HG03095 (cell line): ENCODE results near the gene SPATC1L.
"Not testable (repeated sequence)": the region's sequence is repeated elsewhere in the genome, so short reads cannot be mapped to it uniquely, and the experiment has no call there.

Experiments used
- ATAC-seq: cut with Tn5 transposase; IDR thresholded peaks from one replicate; pipeline ENCODE4 v1.9.1; 2021; ENCODE audit warnings: moderate library complexity; ENCODE audit not compliant: unreplicated experiment

The SPATC1L gene

DNA sequence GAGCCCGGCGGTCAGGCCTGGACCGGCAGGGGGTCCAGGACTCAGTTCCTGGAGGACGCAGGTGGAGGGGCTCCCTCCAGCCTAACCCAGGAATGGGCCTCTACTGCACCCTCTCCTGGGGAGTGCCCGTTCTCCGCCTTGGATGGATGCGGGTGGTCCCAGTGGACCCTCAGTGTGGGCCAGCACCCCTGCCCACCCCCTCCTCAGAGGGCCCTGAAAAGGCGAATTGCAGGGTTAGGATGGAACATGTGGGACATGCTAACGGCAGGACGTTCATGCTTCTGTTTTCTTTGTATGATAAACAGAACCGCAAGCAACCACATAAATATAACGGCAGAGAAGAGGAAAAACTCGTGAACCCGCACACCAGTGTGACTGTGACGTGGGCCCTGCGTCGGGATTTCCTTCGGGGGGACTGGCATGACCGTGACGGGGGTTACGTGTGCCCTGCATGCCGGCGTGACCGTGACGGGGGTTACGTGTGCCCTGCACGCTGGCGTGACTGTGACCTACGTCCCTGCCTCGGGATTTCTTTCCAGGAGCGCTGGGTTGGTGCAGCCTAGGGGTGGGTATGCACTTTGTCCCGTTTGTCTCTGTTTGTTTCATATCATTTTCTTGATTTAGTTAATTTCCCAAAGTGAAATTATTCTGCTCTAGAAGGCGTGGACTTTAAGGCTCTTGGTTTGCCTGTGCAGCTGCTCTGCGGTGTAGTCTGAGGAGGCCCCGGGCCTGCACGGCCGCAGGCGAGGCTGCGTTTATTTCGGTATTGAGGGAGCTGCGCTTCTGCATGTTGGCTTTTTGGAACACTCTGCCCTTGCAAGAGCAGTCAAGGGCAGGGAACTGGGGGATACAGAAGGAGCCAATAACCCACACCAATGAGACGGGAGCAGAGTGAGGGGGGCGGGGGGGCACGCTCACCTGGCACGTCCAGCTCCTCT lies 32.0 kb downstream of the SPATC1L start:
- ATAC-seq: no peak

DNA sequence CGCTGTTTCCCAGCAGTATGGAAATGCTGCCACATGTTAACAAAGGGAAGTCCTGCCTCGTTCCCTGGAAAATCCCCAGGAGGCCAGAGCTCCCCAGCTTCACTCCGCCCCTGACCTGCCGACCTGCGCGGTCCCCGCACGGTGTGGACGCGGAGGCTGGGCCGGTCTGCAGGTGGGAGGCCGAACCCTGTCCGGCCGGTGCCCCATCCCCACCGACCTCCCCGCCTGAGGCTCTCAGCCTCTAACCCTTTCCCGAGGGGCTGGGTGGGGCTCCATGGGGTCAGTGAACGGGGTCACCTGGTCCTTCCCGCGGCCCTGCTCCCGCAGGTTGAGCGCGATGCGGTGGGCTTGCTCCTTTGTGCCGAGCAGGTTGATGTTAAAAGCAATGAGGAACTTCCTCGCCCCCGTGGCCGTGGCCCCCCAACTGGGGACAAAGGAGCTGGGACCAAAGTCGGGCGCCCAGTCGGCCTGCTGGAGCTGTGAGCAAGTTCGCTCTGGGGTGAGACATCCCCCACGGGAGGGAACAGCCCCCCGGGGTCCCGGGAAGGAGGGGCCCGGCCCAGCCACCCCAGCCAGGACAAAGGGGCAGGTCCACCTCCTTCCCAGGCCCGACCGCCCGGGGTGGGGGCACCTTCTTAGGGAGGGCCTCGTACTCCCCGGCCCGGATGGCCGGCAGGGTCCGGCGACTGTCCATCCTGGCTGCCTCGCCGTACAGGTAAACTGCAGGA lies 32.8 kb downstream of the SPATC1L start:
- no peak for ATAC-seq

DNA sequence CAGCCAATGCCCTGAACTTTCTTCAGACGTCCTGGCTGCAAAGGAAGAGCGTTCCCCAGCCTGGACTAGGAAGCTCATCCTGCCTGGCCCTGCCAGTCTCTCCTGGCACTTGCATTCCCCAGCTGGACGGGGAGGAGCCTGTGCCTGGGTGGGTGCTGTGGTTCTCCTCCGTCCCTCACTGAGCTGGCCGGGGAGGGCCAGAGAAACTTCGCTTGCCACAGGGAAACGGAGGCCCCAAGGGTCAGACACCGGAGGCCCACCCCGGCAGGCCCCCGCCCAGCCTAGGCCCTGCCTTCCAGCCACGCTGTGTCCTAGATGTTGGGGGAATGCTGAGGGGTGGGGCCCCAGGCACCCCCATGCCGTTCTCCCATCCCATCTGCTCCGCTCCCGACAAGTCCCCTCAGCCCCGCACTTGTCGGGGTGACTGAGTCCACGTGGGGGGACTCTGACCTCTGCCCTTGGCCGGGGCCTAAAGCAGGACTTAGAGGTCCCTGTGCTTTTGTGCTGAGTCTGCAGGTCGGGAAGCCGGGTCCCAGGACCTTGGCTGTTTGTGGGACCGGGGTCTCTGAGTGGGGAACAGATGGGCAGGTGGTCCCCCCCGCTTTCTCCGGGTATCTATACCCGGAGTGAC lies 33.7 kb downstream of the SPATC1L start:
- ATAC-seq: no peak

DNA sequence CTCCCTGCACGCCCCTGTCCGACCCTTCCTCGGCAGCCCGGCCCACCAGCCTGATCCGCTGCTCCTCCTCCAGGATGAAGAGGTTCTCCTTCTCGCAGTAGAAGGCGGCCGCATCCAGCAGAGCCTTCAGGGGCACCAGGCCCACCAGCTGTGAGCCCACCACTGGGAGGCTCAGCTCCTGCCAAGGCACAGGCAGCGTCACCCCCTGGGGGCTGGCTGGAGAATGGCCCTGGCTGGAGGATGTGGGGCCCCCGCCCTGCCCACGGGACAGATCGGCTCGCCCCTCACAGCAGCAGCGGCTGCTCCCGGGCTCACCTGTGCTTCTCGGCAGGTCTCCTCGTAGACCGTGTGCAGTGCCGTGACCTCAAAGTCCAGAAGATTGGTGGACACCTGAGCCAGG lies 34.2 kb downstream of the SPATC1L start:
- no peak for ATAC-seq

DNA sequence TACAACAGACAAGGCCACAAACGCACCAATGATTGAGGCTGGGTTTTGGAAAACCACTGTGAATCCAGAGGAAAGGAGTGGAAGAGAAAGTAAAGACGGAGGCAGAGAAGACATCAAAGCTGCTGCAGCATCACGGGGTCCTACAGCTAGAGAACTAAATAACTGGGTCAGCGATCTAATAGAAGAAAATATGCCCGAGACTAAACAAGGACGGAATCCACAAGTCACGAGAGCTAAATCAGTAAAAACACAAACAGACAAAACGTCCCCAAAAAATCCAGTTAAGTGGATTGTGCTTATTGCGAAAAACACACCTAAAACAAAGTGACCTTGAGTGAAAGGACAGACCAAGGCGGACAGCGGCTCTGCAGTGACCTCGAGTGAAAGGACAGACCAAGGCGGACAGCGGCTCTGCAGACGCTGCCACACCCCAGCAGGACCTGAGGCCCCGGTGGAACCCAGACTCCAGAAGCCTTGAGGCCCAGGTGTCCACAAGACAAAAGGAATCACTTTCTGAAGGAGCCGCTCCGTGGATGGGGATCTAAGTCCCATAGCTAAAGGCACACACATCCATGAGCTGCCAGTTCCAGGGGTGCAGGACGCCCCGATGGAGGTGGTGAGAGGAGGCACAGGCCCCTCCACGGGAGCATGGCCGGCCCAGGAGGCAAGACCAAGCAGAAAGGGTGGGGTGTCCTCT lies 34.9 kb downstream of the SPATC1L start:
- ATAC-seq: no peak

DNA sequence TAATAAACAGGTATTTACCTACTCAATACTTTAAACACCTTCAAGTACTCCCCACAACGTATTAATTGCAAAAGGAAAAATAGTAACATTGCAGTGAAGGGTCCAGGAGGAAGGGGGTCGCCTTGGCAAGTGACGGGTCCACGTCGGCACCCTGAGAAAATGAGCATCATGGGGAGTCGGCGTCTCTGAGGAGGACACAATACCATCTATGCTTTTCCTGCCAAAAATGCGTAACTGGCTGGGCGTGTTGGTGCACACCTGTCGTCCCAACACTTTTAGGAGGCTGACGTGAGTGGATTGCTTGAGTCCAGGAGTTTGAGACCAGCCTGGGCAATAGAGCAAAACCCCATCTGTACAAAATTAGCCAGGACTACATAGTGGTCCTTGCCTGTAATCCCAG lies 36.2 kb downstream of the SPATC1L start:
- no peak for ATAC-seq

DNA sequence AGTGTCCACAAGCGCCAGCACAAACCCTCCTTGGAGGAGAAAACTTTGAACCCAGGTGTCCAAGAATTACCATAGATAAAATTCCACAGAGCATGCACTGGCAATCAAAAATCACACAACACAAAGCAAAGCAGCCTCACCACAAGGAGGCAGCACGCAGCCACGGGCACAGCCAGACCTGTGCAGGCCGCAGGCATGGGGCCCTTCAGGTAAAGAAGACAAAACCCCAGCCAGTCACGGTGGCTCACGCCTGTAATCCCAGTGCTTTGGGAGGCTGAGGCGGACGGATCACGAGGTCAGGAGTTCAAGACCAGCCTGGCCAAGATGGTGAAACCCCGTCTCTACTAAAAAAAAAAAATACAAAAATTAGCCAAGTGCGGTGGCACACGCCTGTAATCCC lies 36.8 kb downstream of the SPATC1L start:
- ATAC-seq: not testable (repeated sequence)

DNA sequence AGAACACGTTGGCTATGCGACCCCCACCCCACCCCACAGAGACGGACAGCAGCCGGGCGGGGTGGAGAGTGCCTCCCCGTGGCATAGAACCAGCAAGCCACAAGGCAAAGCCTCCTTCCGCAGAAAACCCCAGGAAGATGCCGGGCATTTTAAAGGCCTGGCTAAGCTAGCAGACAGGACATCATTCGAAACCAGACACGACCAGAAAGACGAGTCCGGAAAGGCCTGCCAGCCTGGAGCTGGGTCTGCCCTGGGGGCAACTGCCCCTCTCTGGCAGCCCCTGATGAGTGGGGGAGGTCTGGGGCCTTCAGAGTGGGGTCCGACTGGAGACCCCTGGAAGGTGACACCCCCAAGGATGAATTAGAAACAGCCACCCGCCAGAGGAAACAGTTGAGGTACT lies 37.4 kb downstream of the SPATC1L start:
- ATAC-seq: no peak

DNA sequence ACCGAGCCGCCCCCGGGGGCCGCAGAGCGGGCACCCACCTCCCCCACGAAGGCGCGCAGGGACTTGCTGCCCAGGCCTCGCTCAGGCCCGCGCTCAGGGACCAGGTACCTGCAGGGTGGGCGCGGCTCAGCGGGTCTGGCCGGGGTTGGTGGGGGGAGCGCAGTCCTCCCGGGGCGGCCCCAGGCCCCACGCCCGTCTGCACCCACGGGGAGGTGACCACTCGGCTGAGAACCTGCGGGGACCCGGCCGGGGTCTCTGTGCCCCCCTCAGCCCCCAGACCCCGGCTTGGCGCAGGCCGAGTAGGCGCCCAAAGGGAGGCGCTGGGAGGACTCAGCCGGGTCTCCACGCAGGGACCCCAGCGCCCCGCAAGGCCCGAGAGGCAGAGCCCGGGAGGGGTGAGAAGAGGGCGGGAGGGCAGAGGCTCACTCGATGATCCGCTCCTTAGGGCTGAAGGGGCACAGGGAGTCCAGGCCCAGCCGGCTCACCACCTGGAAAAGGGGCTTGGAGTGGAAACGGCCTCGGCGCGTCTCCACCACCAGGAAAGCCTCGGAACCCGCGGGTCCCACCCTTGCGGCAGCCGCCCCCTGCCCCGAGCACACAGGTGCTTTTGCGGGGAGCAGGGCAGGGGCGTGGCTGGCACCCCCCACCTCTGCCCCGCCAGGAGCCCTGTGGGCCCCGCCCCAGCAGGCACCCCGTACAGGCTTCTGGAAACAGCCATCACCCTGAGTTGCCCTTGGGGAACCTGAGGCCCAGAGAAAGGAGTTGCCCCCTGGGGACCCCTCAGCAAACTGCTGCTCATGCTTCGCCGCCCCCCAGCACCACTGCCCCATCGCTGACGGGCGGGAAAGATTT lies 38.2 kb downstream of the SPATC1L start:
- no peak for ATAC-seq

DNA sequence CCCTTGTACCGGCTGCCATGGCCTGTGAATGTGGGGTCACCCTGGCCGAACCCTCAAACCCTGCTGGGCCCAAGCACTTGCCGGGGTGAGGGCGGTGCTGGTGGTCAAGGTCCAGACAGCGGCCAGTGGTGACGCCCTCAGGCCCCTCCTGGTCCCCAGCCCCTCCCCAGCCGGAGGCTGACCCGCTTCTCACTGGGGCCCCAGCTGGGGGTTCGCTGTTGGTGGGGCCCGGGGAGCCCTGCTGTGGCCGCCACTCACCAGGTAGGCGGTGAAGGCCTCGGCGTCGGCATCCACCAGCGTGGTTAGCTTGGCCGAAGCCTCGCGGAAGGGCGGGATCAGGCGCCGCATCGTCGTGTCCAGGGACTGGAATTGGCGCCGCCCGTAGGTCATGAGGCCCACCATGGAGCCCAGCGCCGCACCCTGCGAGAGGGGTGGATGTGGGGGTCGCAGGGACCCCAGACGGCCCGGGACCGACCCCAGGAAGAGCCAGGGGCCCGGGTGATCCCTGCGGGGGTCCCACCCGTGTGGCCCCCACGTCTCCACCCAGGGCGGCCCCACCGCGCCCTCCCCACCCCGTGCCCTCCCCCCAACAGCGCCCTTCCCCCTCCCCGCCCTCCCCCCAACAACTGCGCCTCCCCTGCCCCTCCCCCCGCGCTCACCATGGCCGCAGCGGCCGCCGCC lies 39.0 kb downstream of the SPATC1L start:
- no peak for ATAC-seq

DNA sequence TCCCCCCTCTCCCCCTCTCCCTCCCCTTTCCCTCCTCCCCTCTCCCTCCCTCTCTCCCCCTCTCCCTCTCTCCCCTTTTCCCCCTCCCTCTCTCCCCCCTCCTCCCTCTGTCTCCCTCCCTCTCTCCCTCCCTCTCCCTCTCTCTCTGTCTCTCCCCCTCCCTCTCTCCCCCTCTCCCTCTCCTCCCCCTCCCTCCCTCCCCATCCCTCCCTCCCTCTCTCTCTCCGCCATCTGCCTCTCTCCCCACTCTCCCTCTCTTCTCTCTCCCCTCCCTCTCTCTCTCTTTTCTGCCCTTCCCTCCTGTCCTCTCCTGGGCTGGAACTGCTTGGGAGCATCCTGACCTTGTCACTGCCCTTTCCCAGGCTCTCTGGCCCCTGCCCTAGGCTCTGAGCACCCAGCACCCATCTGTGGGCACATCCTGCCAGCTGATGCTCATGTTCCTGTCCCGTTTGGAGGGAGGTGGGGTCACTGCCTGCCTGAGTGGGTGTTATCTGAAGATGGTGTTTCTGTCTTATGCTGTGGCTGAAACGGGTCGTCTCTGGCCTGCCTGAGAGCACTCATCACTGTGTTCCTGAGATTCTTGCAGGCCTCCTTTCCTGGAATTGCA lies 39.7 kb downstream of the SPATC1L start:
- no peak for ATAC-seq

DNA sequence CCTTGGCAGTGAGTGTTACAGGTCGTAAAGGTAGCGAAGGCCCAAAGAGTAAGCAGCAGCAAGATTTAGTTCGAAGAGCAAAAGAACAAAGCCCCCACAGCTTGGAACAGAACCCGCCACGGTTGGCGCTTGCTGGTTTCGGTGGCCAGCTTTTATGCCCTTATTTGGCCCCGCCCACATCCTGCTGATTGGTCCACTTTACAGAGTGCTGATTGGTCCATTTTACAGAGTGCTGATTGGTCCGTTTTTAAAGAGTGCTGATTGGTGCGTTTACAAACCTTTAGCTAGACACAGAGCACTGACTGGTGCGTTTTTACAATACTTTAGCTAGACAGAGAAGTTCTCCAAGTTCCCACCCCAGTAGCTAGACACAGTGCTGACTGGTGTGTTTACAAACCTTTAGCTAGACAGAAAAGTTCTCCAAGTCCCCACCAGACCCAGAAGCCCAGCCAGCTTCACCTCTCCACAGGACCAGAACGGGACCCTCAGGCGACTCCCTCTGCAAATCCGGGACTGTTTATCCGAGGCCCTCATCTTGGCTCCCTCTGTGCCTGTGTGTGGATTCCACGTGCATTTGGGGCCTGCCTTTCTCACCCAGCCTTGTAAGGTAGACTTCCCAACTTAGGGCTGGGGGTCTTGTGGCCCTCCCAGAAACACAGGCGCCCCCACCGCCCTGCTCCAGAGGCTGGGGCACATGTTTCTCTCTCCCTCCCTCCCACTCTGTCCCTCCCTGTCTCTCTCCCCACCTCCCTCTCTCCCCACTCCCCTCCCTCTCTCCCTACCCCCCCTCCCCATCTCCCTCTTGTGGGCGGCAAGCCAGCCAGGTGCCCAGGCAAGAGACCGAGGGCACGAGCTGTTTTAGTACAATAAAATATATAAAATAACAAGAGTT lies 41.4 kb downstream of the SPATC1L start:
- no peak for ATAC-seq

DNA sequence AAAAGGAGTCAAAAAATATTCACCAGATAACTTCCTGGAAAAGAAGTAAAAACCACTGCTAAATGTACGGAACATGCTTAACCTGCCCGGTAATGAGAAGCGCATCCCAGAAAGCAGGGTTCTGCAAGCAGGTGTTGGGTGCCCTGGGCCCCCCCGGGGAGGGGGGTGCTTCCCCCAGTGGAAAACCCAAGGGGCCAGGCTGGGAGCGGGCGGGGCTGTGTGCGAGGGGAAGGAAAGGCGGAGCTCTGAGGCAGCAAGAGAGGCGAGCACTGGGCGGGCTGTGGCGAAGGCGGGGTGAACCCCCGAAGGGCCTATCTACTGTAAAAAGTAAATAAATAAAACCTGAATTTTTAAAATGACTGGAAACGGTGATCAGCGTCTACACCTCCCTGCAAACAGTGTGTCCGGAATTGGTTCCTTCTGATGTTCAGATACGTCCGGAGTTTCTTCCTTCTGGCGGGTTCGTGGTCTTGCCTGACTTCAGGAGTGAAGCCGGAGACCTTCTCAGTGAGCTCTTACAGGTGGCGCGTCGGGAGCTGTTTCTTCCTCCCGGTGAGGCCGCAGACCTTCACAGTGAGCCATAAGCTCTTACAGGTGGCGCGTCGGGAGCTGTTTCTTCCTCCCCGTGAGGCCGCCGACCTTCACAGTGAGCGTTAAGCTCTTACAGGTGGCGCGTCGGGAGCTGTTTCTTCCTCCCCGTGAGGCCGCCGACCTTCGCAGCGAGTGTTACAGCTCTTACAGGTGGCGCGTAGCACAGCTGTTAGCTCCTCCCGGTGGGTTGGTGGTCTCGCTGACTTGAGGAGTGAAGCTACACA lies 42.3 kb downstream of the SPATC1L start:
- no peak for ATAC-seq

DNA sequence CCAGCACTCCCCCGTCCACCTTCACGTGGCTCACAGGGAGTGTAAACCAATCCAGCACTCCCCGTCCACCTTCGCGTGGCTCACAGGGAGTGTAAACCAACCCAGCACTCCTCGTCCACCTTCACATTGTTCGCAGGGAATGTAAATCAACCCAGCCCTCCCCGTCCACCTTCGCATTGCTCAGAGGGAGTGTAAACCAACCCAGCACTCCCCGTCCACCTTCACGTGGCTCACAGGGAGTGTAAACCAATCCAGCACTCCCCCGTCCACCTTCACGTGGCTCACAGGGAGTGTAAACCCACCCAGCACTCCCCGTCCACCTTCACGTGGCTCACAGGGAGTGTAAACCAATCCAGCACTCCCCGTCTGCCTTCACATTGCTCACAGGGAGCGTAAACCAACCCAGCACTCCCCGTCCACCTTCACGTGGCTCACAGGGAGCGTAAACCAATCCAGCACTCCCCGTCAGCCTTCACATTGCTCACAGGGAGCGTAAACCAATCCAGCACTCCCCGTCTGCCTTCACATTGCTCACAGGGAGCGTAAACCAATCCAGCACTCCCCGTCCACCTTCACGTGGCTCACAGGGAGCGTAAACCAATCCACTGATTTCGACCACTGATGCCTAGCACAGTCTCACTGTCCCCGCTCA lies 43.8 kb downstream of the SPATC1L start:
- not testable (repeated sequence) for ATAC-seq

DNA sequence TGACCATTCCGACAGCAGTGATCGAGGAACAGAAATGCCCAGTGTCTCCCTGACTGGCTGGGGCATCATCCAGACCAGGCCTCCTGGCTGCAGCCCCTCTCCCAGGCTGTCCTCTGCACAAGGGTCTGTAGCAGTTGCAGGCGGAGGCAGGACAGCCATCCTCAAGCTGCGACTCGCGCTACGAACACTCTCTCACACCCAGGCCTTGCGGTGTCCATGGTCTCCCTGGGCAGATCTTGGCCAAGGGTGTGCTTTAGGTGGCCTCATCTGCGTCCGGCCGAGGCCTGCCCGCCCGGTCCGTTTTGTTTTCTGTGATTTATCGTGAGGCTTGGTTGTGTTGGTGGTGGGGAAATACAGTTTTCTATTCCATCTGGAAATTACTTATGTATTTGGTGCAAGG lies 44.6 kb downstream of the SPATC1L start:
- no peak for ATAC-seq

DNA sequence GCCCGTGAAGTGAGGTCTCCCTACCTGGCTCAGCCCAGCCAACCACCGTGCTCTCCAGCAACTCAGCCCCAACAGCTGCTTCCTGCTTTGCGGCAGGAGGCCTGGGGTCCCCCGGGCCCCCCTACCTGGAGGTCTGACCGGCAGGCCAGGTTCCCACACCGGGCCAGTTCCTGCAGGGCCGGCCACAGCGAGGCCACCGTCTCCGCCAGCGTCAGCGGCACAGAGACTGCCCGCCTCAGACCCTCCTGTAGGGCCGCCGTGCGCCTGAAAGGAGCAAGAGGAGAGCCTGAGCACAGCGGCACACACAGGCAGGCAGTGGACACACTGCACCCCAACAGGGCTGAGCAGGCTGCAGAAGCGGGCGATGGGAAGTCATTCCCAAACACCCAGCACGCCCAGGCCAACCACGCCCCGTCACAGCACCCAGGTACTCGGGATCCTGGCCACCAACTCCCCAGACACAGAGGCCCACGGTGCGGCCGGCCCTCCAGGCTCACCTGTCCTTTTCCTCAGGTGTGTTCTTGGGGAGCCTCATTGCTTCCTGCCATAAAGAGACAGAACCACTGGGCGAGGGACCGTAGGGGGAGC lies 45.8 kb downstream of the SPATC1L start:
- no peak for ATAC-seq

DNA sequence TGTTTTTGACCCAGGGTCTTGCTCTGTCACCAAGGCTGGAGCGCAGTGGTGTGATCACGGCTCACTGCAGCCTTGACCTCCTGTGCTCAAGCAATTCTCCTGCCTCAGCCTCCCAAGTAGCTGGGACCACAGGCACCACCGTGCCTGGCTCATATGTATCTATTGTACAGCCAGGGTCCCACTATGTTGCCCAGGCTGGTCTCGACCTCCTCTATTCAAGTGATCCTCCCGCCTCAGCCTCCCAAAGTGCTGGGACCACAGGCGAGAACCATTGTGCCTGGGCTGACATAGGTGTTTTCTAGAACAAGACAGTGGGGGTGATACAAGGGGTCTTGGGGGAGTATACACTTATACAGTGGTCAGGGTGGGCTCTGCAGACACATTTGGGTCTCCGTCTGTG lies 46.4 kb downstream of the SPATC1L start:
- ATAC-seq: no peak
